Globus pallidus (tissue), 1 donor: Measurements from ENCODE around the gene STARD8.

ENCODE experiments used
- DNase-seq: peaks from one replicate; pipeline ENCODE4 v3.0.0-alpha.2; 2015; ENCODE audit warnings: low spot score

STARD8 gene

GRCh38 chrX:68749426-68749825 is 102.0 kb downstream of the STARD8 start:
- DNase-seq = no peak

- DNase-seq = no peak
These were observed 102.8 kb downstream of the STARD8 start for GRCh38 chrX:68750316-68750715.

GRCh38 chrX:68751372-68751771 is 103.9 kb downstream of the STARD8 start:
- DNase-seq = no peak

- no peak for DNase-seq
These were observed 105.8 kb downstream of the STARD8 start for GRCh38 chrX:68753218-68753617.

DNA sequence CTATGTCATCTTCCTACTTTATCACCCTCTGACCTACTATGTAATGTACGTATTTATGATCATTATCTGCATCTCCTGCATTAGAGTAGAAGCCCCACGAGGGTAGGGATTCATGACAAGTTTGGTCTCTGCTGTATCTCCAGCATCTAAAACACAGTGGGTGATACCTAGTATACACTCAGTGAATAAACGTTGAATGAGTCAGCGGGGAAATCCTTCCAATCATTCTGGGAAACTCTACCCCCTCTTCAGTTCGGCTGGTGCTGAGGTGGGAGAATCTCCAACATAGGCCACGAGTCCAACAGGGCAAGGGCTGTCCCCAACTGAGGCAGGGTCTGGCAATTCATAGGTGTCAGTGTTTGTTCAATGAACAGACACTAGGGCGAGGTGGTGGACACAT is 106.9 kb downstream of the STARD8 start:
- no peak for DNase-seq

- no peak for DNase-seq
These were observed 108.2 kb downstream of the STARD8 start for GRCh38 chrX:68755616-68756125.

- no peak for DNase-seq
These were observed 109.9 kb downstream of the STARD8 start for GRCh38 chrX:68757331-68757730.

DNA sequence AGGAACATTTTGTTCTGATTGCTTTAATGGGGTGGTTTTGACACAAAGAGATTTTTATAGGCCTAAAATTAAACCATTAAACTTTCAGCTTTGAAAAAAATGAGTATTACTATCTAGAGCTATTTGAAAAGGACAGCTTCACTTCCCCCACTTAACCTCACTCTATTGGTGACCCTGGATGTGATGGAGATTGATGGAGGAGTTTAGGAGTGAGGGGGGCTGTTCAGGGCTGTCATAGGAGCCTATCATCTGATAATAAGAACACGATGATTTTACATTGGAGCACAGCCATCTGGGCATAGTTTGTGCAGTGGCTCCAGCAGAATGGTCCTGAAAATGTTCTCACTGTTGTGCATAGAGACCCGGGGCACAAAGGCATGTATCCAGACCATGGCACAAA is 110.3 kb downstream of the STARD8 start:
- DNase-seq = no peak

- DNase-seq = no peak
These were observed 111.2 kb downstream of the STARD8 start for GRCh38 chrX:68758671-68759070.

DNA sequence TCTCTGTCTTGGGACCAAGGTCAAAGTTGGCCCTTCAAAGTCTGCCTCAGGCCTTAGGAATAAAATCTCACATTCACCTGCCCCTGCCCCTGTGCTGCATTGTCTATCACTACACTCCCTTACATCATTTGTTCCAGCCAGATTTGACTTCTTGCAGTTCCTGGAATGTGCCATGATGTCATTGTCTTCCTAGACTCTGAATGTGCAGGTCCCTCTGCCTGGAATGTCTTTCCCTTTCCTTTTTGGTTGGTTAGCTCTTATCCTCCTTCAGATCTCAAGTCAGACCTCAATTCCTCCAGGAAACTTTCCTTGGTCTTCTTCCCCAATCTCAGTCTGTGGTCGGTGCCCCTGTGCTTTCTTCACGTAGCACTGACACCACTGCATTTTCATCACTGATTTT is 113.6 kb downstream of the STARD8 start:
- DNase-seq = no peak

DNA sequence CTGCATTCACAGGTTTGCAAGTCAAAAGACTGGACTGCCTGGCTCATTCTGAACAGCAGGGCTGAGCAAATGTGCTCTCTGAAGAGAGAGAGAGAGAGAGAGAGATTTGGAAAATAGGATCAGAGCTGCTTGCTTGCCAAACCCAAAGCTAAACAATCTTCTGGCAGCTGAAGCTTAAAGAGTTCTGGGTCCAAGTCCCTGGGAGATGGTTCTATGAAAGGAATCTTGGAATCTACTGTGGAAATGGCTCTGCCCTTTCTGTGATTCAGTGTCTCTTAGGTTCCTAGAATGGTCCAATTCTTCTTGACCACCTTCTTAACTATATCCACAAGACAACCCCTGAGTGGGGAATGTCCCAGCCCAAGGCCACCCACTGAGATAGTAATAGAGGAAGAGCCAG is 115.3 kb downstream of the STARD8 start:
- DNase-seq = peak; percentile 6

DNA sequence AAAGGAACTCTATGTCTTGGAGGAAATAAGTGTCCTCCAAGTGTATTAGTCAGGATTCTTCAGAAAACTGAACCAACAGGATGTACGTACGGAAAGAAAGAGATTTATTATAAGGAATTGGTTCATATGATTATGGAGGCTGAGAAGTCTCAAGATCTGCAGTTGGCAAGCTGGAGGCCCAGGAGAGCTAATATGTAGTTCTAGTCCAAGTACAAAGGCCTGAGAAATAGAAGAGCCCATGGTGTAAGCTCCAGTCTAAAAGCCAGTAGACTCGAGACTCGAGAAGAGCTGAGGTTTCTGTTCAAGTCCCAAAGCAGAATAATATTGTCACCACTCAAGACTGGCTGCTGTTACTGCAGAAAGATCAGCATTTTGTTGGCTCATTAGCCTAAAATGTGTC is 116.0 kb downstream of the STARD8 start:
- no peak for DNase-seq
